HG03378 (cell line): ENCODE results near the gene MEF2C.

Experiments
- ATAC-seq: cut with Tn5 transposase; IDR thresholded peaks from one replicate; pipeline ENCODE4 v1.9.1; 2021; ENCODE audit warnings: mild to moderate bottlenecking, moderate library complexity; ENCODE audit not compliant: unreplicated experiment

The MEF2C gene

GRCh38 chr5:88833371-88834130 is 49.4 kb downstream of the MEF2C start:
- peak; percentile 48 for ATAC-seq

GRCh38 chr5:88831816-88832215 is 51.2 kb downstream of the MEF2C start:
- no peak for ATAC-seq

- no peak for ATAC-seq
These were observed 52.4 kb downstream of the MEF2C start for GRCh38 chr5:88830567-88830966.

- no peak for ATAC-seq
These were observed 53.2 kb downstream of the MEF2C start for GRCh38 chr5:88829775-88830174.

GRCh38 chr5:88829054-88829453 is 53.9 kb downstream of the MEF2C start:
- no peak for ATAC-seq

GRCh38 chr5:88827997-88828396 is 55.0 kb downstream of the MEF2C start:
- no peak for ATAC-seq

GRCh38 chr5:88826646-88827585 is 56.1 kb downstream of the MEF2C start:
- ATAC-seq = peak; percentile 64

- no peak for ATAC-seq
These were observed 57.2 kb downstream of the MEF2C start for GRCh38 chr5:88825584-88826315.

GRCh38 chr5:88824892-88825583 is 57.9 kb downstream of the MEF2C start:
- no peak for ATAC-seq

- no peak for ATAC-seq
These were observed 58.8 kb downstream of the MEF2C start for GRCh38 chr5:88824141-88824540.

- no peak for ATAC-seq
These were observed 59.8 kb downstream of the MEF2C start for GRCh38 chr5:88823201-88823600.

GRCh38 chr5:88821161-88821560 is 61.8 kb downstream of the MEF2C start:
- no peak for ATAC-seq

- ATAC-seq = no peak
These were observed 62.4 kb downstream of the MEF2C start for GRCh38 chr5:88820581-88820980.

GRCh38 chr5:88819301-88819999 is 63.5 kb downstream of the MEF2C start:
- peak; percentile 32 for ATAC-seq

GRCh38 chr5:88818296-88818695 is 64.7 kb downstream of the MEF2C start:
- ATAC-seq = no peak

GRCh38 chr5:88816195-88816594 is 66.8 kb downstream of the MEF2C start:
- no peak for ATAC-seq

GRCh38 chr5:88815050-88815789 is 67.8 kb downstream of the MEF2C start:
- ATAC-seq = no peak

- no peak for ATAC-seq
These were observed 69.0 kb downstream of the MEF2C start for GRCh38 chr5:88813805-88814575.

- no peak for ATAC-seq
These were observed 69.7 kb downstream of the MEF2C start for GRCh38 chr5:88813244-88813643.
